Neural progenitor cell (in vitro differentiated cells): ENCODE measurements around the gene GTF2IRD1. TPM values are rescaled to one million over a fixed set of nuclear protein-coding genes. Genes with fewer than 3 reads are reported as not detected.
A peak's percentile ranks its signal among the peaks of the same experiment; 100 is the strongest.

Experiments
- DNase-seq: peaks from one replicate; pipeline ENCODE4 v3.0.0-alpha.2; 2016; ENCODE audit warnings: low spot score
- H2AFZ ChIP-seq: fragments of 200-600 bp; sonication (generic); replicated peaks from 2 replicates; pipeline ENCODE4 v1.6.1; 2016; ENCODE audit warnings: antibody characterized with exemption
- H3F3A ChIP-seq: fragments of 200-600 bp; sonication (generic); 2 replicates; pipeline ENCODE4 v1.6.1; 2016; ENCODE audit warnings: antibody characterized with exemption, low read depth
- H3K27ac ChIP-seq: fragments of 200-600 bp; sonication (generic); 2 replicates; pipeline ENCODE4 v1.5.1; 2016; ENCODE audit warnings: mild to moderate bottlenecking
- H3K27me3 ChIP-seq: fragments of 200-600 bp; sonication (generic); 2 replicates; pipeline ENCODE4 v1.6.1; 2016; ENCODE audit warnings: mild to moderate bottlenecking, moderate library complexity
- H3K36me3 ChIP-seq: fragments of 200-600 bp; sonication (generic); 2 replicates; pipeline ENCODE4 v1.5.1; 2016
- H3K4me1 ChIP-seq: fragments of 200-600 bp; sonication (generic); 2 replicates; pipeline ENCODE4 v1.6.1; 2016; ENCODE audit warnings: mixed run types
- H3K4me2 ChIP-seq: fragments of 200-600 bp; sonication (generic); 2 replicates; pipeline ENCODE4 v1.6.1; 2016
- H3K4me3 ChIP-seq: fragments of 200-600 bp; sonication (generic); 2 replicates; pipeline ENCODE4 v1.5.1; 2016
- H3K79me2 ChIP-seq: fragments of 200-600 bp; sonication (generic); 2 replicates; pipeline ENCODE4 v1.6.1; 2016; ENCODE audit warnings: low read depth
- H3K9ac ChIP-seq: fragments of 200-600 bp; sonication (generic); 2 replicates; pipeline ENCODE4 v1.6.1; 2016
- H3K9me3 ChIP-seq: fragments of 200-600 bp; sonication (generic); 2 replicates; pipeline ENCODE4 v1.5.1; 2016; ENCODE audit warnings: low read depth
- H4K20me1 ChIP-seq: fragments of 200-600 bp; sonication (generic); 2 replicates; pipeline ENCODE4 v1.6.1; 2016; ENCODE audit warnings: low read depth
- H3K27ac Mint-ChIP-seq: 3 replicates; pipeline ENCODE4 v1.8.0; 2021; ENCODE audit warnings: mixed read lengths
- H3K27me3 Mint-ChIP-seq: 2 replicates; pipeline ENCODE4 v1.8.0; 2022; ENCODE audit warnings: low read depth, mild to moderate bottlenecking, inconsistent platforms, moderate library complexity, mixed read lengths; ENCODE audit not compliant: insufficient read depth
- H3K36me3 Mint-ChIP-seq: 3 replicates; pipeline ENCODE4 v1.8.0; 2021; ENCODE audit warnings: mixed read lengths
- H3K4me1 Mint-ChIP-seq: 3 replicates; pipeline ENCODE4 v1.8.0; 2021; ENCODE audit warnings: mixed read lengths
- H3K4me3 Mint-ChIP-seq: 3 replicates; pipeline ENCODE4 v1.8.0; 2021; ENCODE audit warnings: mild to moderate bottlenecking, moderate library complexity, mixed read lengths
- H3K9me3 Mint-ChIP-seq: 3 replicates; pipeline ENCODE4 v1.8.0; 2020; ENCODE audit warnings: mixed read lengths
- EZH2 ChIP-seq: fragments of 200-600 bp; sonication (generic); IDR thresholded peaks from 2 replicates; pipeline ENCODE4 v1.6.1; 2017; ENCODE audit warnings: antibody characterized with exemption, mild to moderate bottlenecking, moderate library complexity
- EZH2phosphoT487 ChIP-seq: fragments of 200-600 bp; sonication (generic); IDR thresholded peaks from 2 replicates; pipeline ENCODE4 v1.6.1; 2017; ENCODE audit warnings: antibody characterized with exemption
- total RNA-seq: library from RNA; depleted of rRNA; stranded (reverse); fragments of >200 nt; gene quantifications from 2 replicates; pipeline ENCODE4 v1.2.3, GENCODE V29; 2015; ENCODE audit warnings: low replicate concordance
- TF ChIP-seq, protein P1 (sequence below): fragments of 200-600 bp; sonication (generic); IDR thresholded peaks from 2 replicates; pipeline ENCODE4 v1.5.1; 2017; ENCODE audit warnings: antibody characterized with exemption, mild to moderate bottlenecking

Gene GTF2IRD1
- total RNA-seq, 1 donor from 2014 or later: 25.6 TPM

GRCh38 chr7:74573512-74573911 lies 119.8 kb downstream of the GTF2IRD1 start:
- Mint-ChIP-seq H3K9me3 (no peaks in the 10 kb centered on the region), H3K4me3 (no peak overlapping the region), H3K4me1 (peaks cover 14% of the 10 kb centered on the region), H3K36me3 (peaks cover 22% of the 10 kb centered on the region), H3K27me3 (peaks cover 3% of the 10 kb centered on the region), H3K27ac (peak overlapping the region; percentile 95)
- H2AFZ ChIP-seq: no peak overlapping the region
- no peaks in the 10 kb centered on the region for H3K36me3 ChIP-seq
- H4K20me1 ChIP-seq: no peaks in the 10 kb centered on the region
- no peaks in the 10 kb centered on the region for H3F3A ChIP-seq
- no peak overlapping the region for H3K27ac ChIP-seq
- no peaks in the 10 kb centered on the region for H3K79me2 ChIP-seq
- H3K9ac ChIP-seq: no peak overlapping the region
- TF ChIP-seq EZH2 (no peak), EZH2phosphoT487 (no peak)
- TF ChIP-seq, protein P1, sequence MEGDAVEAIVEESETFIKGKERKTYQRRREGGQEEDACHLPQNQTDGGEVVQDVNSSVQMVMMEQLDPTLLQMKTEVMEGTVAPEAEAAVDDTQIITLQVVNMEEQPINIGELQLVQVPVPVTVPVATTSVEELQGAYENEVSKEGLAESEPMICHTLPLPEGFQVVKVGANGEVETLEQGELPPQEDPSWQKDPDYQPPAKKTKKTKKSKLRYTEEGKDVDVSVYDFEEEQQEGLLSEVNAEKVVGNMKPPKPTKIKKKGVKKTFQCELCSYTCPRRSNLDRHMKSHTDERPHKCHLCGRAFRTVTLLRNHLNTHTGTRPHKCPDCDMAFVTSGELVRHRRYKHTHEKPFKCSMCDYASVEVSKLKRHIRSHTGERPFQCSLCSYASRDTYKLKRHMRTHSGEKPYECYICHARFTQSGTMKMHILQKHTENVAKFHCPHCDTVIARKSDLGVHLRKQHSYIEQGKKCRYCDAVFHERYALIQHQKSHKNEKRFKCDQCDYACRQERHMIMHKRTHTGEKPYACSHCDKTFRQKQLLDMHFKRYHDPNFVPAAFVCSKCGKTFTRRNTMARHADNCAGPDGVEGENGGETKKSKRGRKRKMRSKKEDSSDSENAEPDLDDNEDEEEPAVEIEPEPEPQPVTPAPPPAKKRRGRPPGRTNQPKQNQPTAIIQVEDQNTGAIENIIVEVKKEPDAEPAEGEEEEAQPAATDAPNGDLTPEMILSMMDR: no peak
- no peak overlapping the region for H3K4me3 ChIP-seq
- H3K27me3 ChIP-seq: no peaks in the 10 kb centered on the region
- no peak for DNase-seq
- no peaks in the 10 kb centered on the region for H3K9me3 ChIP-seq
- H3K4me2 ChIP-seq: no peak overlapping the region
- H3K4me1 ChIP-seq: no peaks in the 10 kb centered on the region

- no peaks in the 10 kb centered on the region for H3K27me3 ChIP-seq
- H3K79me2 ChIP-seq: no peaks in the 10 kb centered on the region
- TF ChIP-seq, protein P1: no peak
- TF ChIP-seq EZH2: no peak
- TF ChIP-seq EZH2phosphoT487: no peak
- Mint-ChIP-seq H3K36me3 (peaks cover 19% of the 10 kb centered on the region), H3K4me3 (no peak overlapping the region), H3K27ac (peak overlapping the region; percentile 1), H3K9me3 (no peaks in the 10 kb centered on the region), H3K27me3 (no peaks in the 10 kb centered on the region), H3K4me1 (peaks cover 4% of the 10 kb centered on the region)
- no peak for DNase-seq
- no peaks in the 10 kb centered on the region for H3K4me1 ChIP-seq
- H3F3A ChIP-seq: no peaks in the 10 kb centered on the region
- no peak overlapping the region for H3K27ac ChIP-seq
- no peaks in the 10 kb centered on the region for H3K36me3 ChIP-seq
- no peaks in the 10 kb centered on the region for H3K9me3 ChIP-seq
- H4K20me1 ChIP-seq: no peaks in the 10 kb centered on the region
- H3K4me2 ChIP-seq: no peak overlapping the region
- no peak overlapping the region for H2AFZ ChIP-seq
- no peak overlapping the region for H3K4me3 ChIP-seq
- no peak overlapping the region for H3K9ac ChIP-seq
Observed at GRCh38 chr7:74575083-74575784, 121.5 kb downstream of the GTF2IRD1 start.

DNA sequence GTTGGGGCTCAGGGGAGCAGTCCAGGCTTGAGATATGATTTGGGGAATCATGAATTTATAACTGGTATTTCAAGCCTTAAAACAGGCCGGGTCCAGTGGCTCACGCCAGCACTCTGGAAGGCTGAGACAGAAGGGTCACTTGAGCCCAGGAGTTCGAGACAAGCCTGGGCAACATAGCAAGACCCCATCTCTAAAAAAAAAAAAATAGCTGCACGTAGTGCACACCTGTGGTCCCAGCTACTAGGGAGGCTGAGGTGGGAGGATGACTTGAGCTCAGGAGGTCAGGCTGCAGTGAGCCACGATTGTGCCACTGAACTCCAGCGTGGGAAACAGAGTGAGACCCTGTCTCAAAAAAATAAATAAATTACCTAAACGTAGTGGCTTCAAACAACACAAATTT lies 122.1 kb downstream of the GTF2IRD1 start:
- no peak overlapping the region for H3K27ac ChIP-seq
- no peaks in the 10 kb centered on the region for H3K27me3 Mint-ChIP-seq
- H4K20me1 ChIP-seq: no peaks in the 10 kb centered on the region

More for the DNA sequence above, 122.1 kb downstream of the GTF2IRD1 start:
- H3K4me1 Mint-ChIP-seq: peaks cover 8% of the 10 kb centered on the region
- H3K9me3 Mint-ChIP-seq: no peaks in the 10 kb centered on the region
- Histone ChIP-seq H2AFZ (no peak overlapping the region), H3K9me3 (no peaks in the 10 kb centered on the region), H3K27me3 (no peaks in the 10 kb centered on the region), H3K9ac (no peak overlapping the region), H3K4me1 (no peaks in the 10 kb centered on the region), H3K4me3 (no peak overlapping the region), H3K79me2 (no peaks in the 10 kb centered on the region), H3F3A (no peaks in the 10 kb centered on the region), H3K4me2 (no peak overlapping the region), H3K36me3 (no peaks in the 10 kb centered on the region)
- H3K4me3 Mint-ChIP-seq: no peak overlapping the region
- no peak overlapping the region for H3K27ac Mint-ChIP-seq
- TF ChIP-seq, protein P1: no peak
- TF ChIP-seq EZH2phosphoT487 (no peak), EZH2 (no peak)
- no peak for DNase-seq
- peaks cover 19% of the 10 kb centered on the region for H3K36me3 Mint-ChIP-seq
